Activated CD8-positive, alpha-beta memory T cell treated with anti-CD3 and anti-CD28 coated beads for 36 hours (primary cell): Measurements from ENCODE around the gene LIN37. TPM values are rescaled to one million over a fixed set of nuclear protein-coding genes. Genes with fewer than 3 reads are reported as not detected.

Experiments used
- CTCF ChIA-PET: fragments of 350-600 bp; sonication (Branson Sonifier 250); formaldehyde crosslinking; loops from one replicate; lab custom pipeline; 2021; ENCODE audit warnings: antibody characterized with exemption; lab: Charles Lee
- POLR2A ChIA-PET: fragments of 350-600 bp; sonication (Branson Sonifier 250); formaldehyde crosslinking; loops from one replicate; lab custom pipeline; 2021; ENCODE audit warnings: antibody characterized with exemption; lab: Charles Lee
- total RNA-seq, 2 experiments: library from RNA; stranded (reverse); gene quantifications; one replicate each; pipeline ENCODE4 v1.2.3, GENCODE V29; 2021

The LIN37 gene, protein sequence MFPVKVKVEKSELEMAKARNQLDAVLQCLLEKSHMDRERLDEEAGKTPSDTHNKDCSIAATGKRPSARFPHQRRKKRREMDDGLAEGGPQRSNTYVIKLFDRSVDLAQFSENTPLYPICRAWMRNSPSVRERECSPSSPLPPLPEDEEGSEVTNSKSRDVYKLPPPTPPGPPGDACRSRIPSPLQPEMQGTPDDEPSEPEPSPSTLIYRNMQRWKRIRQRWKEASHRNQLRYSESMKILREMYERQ
- total RNA-seq, result 10 to 100 TPM in 1 of 2 experiments, 1 to 10 TPM in 1; 7.3 to 10.5 TPM

DNA sequence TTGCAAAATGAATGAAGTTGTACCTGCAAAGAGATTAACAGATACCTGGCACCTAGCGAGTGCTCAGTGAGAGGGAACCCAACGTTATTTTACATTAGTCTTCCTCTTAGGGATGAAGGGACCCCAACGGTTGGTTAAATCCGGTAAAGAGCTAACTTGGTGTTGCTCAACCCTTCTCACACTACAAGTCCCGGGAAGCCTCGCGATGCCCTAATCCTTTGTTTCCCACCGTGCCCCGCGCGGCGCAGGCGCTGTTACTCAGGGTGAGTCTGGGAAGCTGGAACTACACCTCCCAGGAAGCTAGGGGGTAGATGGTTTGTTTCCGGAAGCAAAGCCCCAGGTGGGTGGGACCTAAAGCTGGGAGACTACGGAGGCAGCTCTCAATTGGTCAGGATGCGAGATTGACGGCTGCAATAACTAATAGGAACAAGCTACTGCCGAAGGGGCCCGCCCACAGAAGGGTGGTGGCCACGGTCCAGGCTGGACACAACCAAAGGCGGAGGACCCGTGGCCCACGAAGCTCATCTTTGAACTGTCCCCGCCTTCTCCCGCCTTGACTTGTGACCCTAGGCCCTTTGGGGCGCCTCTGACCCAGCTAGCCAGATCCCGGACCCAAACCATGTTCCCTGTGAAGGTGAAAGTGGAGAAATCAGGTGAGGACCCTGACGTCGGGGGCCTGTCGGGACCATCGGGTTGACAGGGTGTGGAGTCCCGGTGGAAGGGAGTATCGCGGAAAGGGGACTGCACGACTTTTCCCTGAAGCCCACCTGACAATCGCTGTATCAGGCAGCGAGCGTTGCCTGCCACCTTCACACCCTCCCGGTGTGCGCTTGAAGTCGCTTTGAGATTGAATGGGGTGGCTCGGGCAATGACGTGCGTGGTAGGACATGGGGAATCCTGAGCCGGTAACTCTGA, at the start of gene LIN37:
TSS of gene LIN37 (plus strand) at position 471 of the 915 bp plus-strand sequence. CDS start at position 620, 149 bp downstream.
- ChIA-PET CTCF (interaction anchor here (0.5 to 2.2 kb wide), 7 partner anchors 10 to 183 kb away, joined by 3 to 9 read pairs (median 4); partner anchors contain the start of genes PMIS2 and PROSER3), POLR2A (interaction anchor here (0.6 to 0.9 kb wide), 5 partner anchors 9 to 136 kb away, joined by 3 to 13 read pairs (median 4); partner anchors contain the start of gene HSPB6)

DNA sequence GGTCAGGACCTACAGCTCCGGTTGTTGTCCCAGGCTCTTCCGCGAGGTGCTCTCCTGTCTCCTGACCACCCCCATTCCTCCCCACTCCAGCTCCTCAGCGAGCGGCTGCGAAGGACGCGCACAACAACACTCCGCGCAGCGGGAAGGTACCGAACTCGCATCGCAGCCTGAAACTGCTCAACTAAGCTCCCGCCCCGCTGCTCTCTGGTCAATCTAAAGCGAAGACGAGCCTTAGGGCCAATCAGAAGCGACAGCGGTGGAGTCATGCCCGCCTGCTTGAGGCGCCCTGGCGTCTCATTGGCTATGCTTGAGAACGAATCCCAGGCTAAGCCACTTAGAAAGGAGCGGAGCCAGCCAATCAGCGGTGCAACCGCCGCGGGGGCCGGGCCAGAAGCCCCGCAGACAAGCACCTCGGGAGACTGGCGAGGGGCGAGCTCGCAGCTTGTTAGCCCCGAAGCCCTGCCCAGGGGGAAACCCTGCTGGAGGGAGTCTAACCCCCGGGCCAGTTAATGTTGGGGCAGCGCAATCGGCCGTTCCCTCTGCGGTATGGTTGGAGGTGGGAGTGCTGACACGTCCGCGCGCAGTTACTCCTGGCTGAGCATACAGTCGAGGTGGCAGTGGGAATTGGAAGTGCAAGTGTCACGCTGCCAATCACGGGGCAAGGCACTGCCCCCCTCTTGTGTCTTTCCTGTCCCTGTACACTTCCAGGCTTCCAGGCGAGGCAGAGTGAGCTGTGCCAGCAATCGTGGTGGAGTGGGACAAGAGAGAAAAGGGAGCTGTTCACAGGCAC, 46.0 kb upstream of the LIN37 start:
- ChIA-PET POLR2A (interaction anchor here (0.8 to 2.6 kb wide), 7 partner anchors 11 to 55 kb away, joined by 3 to 56 read pairs (median 7); partner anchors contain the start of genes PSENEN and U2AF1L4), CTCF (interaction anchor here (0.7 to 8.5 kb wide), 6 partner anchors 8 to 46 kb away, joined by 3 to 67 read pairs (median 4); partner anchors contain the start of gene LIN37)

DNA sequence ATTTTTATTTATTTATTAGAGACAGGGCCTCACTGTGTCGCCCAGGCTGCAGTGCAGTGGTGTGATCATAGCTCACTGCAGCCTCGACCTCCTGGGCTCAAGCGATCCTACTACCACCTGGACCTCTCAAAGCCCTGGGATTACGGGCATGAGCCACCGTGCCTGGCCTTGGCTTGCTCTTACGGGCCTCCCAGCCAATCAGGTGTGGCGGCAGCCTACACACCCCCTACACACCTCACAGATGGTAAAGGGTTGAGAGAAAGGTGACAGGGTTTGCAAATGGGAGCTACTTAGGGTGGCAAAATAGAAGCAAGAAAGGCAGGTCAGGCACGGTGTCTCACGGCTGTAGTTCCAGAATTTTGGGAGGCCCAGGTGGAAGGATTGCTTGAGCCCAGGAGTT, 45.0 kb upstream of the LIN37 start:
- CTCF ChIA-PET, result interaction anchor here (0.7 to 8.5 kb wide), 4 partner anchors 9 to 193 kb away, joined by 3 to 67 read pairs (median 6); no protein-coding TSS in a partner anchor
- POLR2A ChIA-PET, result interaction anchor here (1.5 to 2.6 kb wide), 3 partner anchors 10 to 37 kb away, joined by 7 to 56 read pairs (median 8); no protein-coding TSS in a partner anchor

DNA sequence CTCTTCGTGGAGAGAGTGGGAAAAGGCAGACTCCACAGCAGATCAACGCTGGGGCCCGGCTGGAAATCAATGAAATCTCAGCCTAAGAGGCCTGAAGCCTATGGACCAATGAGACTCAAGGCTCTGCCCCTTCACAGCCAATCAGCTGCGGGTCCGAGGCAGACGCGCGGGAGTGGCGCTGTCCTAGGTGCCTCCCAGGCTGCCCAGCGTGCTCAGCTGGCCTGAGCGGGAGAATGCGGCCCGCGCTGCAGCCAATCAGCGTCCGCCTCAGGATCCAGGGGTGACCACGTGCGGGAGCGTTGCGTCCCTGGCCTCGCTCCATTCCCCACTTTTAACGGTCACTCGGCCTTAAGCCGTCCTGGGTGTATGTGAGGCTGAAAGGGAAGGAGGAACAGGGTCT, 44.2 kb upstream of the LIN37 start, which contains the start of gene ZBTB32:
TSS of gene ZBTB32 (plus strand) at position 341 of the 400 bp plus-strand sequence. CDS start 10,069 bp downstream, outside the sequence.
- POLR2A ChIA-PET, result interaction anchor here (2.6 kb wide), 1 partner anchor 36 kb away, joined by 7 read pairs; no protein-coding TSS in a partner anchor
- CTCF ChIA-PET, result interaction anchor here (0.6 to 8.5 kb wide), 4 partner anchors 9 to 192 kb away, joined by 3 to 67 read pairs (median 3); no protein-coding TSS in a partner anchor

DNA sequence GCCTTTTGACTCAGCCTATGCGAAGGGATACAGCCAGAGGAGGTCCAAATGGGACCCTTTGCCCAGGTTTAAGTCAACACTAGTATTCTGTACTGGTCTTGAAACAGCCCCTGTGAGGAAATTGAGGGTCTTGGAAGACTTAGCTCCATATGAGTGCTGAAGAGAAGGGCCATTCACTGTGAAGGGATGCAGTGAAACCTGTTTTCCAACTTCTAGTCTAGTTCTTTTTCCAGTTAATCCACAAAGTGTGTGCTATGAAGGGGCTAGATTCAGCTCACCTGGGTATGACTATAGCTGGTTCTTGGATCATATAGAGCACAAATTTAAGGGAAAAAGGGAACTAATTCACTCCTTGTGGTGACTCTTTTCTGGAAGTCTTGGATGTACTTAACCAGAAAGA, 40.0 kb upstream of the LIN37 start:
- POLR2A ChIA-PET, result no interaction called here
- CTCF ChIA-PET, result interaction anchor here (0.5 to 1.4 kb wide), 2 partner anchors 10 to 14 kb away, joined by 4 read pairs; no protein-coding TSS in a partner anchor

DNA sequence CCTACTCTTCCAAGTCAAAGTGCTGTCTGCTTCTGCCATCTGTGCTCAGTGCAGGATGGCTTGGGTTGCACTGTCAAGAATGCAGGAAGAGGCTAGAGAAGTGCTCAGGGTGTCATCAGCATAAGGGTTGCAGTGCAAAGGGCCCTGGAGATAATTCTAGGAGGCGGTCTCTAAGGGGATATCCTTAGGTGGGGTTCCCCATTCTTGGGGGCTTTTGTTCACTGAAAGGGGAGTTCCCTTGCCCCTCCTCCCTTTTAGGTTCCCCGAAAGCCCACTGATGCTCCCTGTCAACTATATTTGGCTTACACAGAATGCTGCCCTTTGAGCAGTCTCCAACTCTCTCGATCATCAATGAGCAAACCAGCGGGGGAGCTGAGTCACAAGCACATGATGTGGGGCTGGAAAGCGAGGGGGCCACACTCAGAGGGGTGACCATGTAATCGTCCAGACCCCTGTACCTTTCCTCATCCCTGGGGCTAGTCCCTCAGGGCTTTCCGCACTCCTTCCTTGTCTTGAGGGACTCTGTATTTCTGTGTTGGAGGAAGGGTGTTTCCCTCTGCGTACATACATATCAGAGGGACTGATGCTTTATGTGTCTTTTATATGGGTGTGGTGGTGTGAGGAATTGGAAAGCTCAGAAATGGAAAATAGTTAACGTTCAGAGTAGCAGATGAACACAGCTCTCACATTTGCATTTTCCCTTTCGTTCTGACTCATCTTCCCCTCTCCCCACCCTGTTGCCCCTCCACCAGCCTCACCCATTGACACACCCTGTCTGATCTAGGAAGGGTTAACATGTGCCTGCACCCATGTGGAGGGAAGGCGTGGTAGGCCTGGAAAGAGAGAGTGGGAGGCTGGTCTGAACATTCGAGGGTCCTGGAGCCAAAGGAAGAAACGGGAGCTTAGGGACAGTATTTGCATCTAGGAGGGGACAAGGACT, 37.3 kb upstream of the LIN37 start:
- POLR2A ChIA-PET, result interaction anchor here (0.8 to 6.2 kb wide), 9 partner anchors 8 to 159 kb away, joined by 3 to 56 read pairs (median 4); partner anchors contain the start of genes IGFLR1, LIN37, PSENEN and U2AF1L4
- CTCF ChIA-PET, result interaction anchor here (0.7 to 6.6 kb wide), 7 partner anchors 11 to 364 kb away, joined by 3 to 67 read pairs (median 3); partner anchors contain the start of genes LIN37 and ZBTB32

DNA sequence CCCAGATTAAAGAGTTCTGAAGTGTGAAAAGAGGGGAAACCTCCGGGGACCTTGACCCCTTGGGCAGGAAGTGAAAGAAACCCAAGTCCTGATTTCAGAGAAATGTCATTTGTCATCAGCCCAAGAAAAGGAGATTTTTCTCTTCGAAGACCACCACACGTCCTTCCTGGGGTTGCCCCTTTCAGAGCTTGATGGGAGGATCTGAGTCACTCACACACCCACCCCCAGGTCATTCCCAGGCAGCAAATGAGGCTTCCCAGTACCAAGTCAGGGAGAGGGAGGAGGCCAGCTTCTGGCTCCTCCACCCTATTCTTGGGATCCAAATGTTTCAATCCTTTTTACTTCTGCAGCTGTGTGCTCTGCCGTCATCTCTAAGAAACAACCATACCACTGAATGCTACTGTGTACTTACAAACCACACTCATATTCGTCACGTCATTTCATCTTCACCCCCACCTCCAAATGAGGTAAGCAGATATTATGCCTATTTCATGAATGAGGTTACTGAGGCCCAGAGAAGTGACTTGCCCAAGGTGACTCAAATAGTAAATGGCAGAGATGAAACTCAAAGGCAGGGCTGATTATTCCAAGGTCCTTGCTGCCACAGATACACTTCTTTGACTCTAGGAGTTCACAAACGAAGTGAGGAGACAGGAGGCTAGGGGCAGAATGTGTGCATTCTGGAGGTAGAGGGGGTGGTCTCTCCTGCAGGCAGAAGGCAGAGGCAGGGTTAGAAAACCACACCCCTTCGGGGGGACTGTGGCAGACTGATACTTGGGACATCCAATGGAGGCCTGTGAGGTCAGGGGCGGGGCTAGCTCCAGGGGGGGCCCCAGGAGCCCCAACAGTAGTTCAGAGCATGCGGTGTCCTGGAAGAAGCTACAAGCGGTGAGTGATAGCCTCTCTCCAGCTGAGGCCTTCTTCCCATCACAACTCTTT, 35.5 kb upstream of the LIN37 start:
- ChIA-PET CTCF (interaction anchor here (1.1 to 6.6 kb wide), 7 partner anchors 13 to 193 kb away, joined by 3 to 67 read pairs (median 9); partner anchors contain the start of genes IGFLR1, LIN37 and ZBTB32), POLR2A (interaction anchor here (0.6 to 6.2 kb wide), 9 partner anchors 9 to 366 kb away, joined by 3 to 56 read pairs (median 8); partner anchors contain the start of genes IGFLR1, PSENEN and U2AF1L4)

DNA sequence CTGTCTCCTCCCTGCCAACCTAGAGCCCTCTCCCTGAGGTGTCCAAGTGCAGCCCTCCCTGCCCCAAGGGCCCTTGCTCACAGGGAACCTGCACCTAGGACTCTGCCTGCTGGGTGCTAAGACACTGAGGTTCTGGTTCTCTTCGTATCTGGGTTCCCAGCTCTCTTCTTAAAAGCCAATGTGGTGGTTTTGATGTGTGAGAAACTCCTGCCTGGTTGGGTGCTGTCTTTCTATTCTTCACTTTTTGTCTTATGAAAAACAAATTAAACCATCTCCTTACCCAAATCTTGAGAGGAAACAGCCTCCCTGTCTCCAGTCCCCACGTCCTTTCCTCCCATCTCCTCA, 34.9 kb upstream of the LIN37 start:
- ChIA-PET POLR2A (interaction anchor here (0.8 to 6.2 kb wide), 6 partner anchors 8 to 366 kb away, joined by 3 to 56 read pairs (median 14); partner anchors contain the start of genes PSENEN and U2AF1L4), CTCF (interaction anchor here (1.1 to 6.6 kb wide), 6 partner anchors 13 to 192 kb away, joined by 3 to 67 read pairs (median 10); partner anchors contain the start of genes IGFLR1, LIN37 and ZBTB32)

DNA sequence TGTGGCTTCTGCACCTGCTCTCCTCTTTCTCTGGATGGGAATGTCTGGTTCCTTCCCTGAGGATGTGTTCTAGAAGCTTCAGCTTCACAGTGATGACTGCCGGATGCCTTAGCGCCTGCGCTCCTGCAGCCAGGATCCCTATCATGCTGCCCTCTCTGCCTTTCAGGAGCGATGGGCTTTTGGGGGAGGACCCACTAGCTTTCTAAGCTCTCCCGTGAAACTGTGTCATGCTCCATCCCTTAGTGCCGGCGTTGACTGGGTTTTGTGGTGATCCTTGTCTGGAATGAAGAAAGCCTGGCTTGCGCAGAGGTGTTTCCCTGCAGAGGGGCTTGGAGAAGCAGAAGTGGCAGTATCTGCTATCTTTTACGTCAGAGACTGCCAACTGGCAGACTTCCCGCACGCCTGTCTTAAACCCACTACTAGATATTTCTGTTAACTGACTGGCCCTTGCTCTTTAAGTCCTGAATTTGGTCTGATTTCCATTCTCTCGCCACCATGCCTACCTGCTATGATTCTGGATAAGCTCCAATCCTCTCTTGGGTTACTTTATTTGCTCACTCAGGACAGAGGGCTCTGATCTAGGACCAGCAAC, 34.4 kb upstream of the LIN37 start:
- CTCF ChIA-PET, result interaction anchor here (1.9 to 6.6 kb wide), 4 partner anchors 14 to 27 kb away, joined by 9 to 67 read pairs (median 22); partner anchors contain the start of gene ZBTB32
- POLR2A ChIA-PET, result interaction anchor here (0.8 to 6.2 kb wide), 5 partner anchors 8 to 31 kb away, joined by 3 to 56 read pairs (median 17); partner anchors contain the start of genes PSENEN and U2AF1L4

DNA sequence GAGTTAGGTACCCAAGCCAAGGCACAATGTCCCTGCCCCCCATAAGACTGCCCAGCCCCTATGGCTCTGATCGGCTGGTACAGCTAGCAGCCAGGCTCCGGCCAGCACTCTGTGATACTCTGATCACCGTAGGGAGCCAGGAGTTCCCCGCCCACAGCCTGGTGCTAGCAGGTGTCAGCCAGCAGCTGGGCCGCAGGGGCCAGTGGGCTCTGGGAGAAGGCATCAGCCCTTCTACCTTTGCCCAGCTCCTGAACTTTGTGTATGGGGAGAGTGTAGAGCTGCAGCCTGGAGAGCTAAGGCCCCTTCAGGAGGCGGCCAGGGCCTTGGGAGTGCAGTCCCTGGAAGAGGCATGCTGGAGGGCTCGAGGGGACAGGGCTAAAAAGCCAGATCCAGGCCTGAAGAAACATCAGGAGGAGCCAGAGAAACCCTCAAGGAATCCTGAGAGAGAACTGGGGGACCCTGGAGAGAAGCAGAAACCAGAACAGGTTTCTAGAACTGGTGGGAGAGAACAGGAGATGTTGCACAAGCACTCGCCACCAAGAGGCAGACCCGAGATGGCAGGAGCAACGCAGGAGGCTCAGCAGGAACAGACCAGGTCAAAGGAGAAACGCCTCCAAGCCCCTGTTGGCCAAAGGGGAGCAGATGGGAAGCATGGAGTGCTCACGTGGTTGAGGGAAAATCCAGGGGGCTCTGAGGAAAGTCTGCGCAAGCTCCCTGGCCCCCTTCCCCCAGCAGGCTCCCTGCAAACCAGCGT, 33.6 kb upstream of the LIN37 start:
- POLR2A ChIA-PET, result interaction anchor here (2.3 to 6.2 kb wide), 3 partner anchors 12 to 30 kb away, joined by 17 to 56 read pairs (median 26); partner anchors contain the start of genes PSENEN and U2AF1L4
- CTCF ChIA-PET, result interaction anchor here (1.0 to 6.6 kb wide), 6 partner anchors 15 to 105 kb away, joined by 4 to 67 read pairs (median 10); partner anchors contain the start of gene ZBTB32

DNA sequence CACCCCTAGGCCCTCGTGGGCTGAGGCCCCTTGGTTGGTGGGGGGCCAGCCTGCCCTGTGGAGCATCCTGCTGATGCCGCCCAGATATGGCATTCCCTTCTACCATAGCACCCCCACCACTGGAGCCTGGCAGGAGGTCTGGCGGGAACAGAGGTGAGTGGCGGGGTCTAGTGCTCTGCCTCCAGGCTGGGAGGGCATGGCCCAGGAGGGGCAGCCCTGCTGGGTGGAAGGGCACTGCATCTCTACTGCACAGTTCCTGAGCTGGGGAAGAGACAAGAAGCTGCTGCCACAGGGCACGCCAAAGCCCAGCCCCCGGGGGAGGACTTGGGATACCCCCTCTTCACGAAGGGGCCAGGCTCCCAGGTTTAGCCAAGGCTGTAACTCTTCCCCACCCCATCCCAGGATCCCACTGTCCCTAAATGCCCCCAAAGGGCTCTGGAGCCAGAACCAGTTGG, 33.0 kb upstream of the LIN37 start:
- ChIA-PET CTCF (interaction anchor here (0.9 to 6.6 kb wide), 6 partner anchors 10 to 104 kb away, joined by 3 to 67 read pairs (median 4); partner anchors contain the start of gene ZBTB32), POLR2A (interaction anchor here (0.7 to 6.2 kb wide), 2 partner anchors 13 to 29 kb away, joined by 8 to 56 read pairs; no protein-coding TSS in a partner anchor)

DNA sequence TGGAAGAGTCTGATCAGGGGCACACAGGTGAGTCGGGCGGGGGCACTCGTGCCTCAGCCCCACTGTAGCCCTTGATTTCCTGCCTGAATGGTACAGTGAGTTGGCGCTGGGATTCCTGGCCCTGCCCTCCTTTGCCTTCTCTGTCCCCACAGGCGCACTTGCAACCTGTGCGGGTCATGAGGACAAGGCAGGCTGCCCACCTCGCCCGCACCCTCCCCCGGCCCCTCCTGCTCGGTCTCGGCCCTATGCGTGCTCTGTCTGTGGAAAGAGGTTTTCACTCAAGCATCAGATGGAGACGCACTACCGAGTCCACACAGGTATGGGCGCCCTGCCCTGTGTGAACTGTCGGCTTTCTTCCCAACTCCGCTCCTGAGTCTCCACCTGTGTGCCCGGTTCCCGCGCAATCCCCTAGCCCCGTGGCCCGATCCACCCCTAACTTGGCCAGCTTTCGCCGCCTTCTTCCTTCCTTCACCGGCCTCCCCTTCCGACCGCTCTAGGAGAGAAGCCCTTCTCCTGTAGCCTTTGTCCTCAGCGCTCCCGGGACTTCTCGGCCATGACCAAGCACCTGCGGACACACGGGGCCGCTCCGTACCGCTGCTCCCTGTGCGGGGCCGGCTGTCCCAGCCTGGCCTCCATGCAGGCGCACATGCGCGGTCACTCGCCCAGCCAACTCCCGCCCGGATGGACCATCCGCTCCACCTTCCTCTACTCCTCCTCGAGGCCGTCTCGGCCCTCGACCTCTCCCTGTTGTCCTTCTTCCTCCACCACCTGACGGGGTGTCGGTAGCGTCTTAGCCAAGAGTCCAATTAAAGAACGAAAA, 32.2 kb upstream of the LIN37 start:
- POLR2A ChIA-PET, result interaction anchor here (0.7 to 6.2 kb wide), 2 partner anchors 14 to 29 kb away, joined by 8 to 56 read pairs; no protein-coding TSS in a partner anchor
- CTCF ChIA-PET, result interaction anchor here (0.6 to 6.6 kb wide), 8 partner anchors 11 to 167 kb away, joined by 3 to 67 read pairs (median 4); partner anchors contain the start of gene ZBTB32
